Measurements from ENCODE around the gene NOS1AP.

NOS1AP gene

GRCh38 chr1:162088281-162088969 lies 18.9 kb downstream of the NOS1AP start:
- H3K4me1 Mint-ChIP-seq, result no peaks in the 10 kb centered on the region
- no peak overlapping the region for H3K27ac Mint-ChIP-seq
- peaks cover 40 to 44% of the 10 kb centered on the region in 2 donors for H3K27me3 Mint-ChIP-seq
- no peak overlapping the region for H3K4me3 Mint-ChIP-seq
- DNase-seq (no peak), ATAC-seq (replicated peaks) (no peak)
- peaks cover 4 to 5% of the 10 kb centered on the region in 2 donors for H3K9me3 Mint-ChIP-seq
- H3K36me3 Mint-ChIP-seq, result no peaks in the 10 kb centered on the region

- Mint-ChIP-seq H3K36me3 (no peaks in the 10 kb centered on the region), H3K4me1 (no peaks in the 10 kb centered on the region), H3K4me3 (no peak overlapping the region), H3K27ac (no peak overlapping the region), H3K9me3 (peaks cover 0 to 1% of the 10 kb centered on the region in 2 donors), H3K27me3 (peaks cover 38 to 40% of the 10 kb centered on the region in 2 donors)
- no peak for DNase-seq
- ATAC-seq (replicated peaks), result no peak
Measured at GRCh38 chr1:162089748-162090147, 20.3 kb downstream of the NOS1AP start.

GRCh38 chr1:162090378-162090777 lies 20.9 kb downstream of the NOS1AP start:
- peaks cover 0 to 1% of the 10 kb centered on the region in 2 donors for H3K9me3 Mint-ChIP-seq
- H3K27ac Mint-ChIP-seq, result no peak overlapping the region
- no peaks in the 10 kb centered on the region for H3K36me3 Mint-ChIP-seq
- H3K4me1 Mint-ChIP-seq, result no peaks in the 10 kb centered on the region
- ATAC-seq (replicated peaks) (no peak), DNase-seq (no peak)
- H3K4me3 Mint-ChIP-seq, result no peak overlapping the region
- peaks cover 36 to 40% of the 10 kb centered on the region in 2 donors for H3K27me3 Mint-ChIP-seq

- DNase-seq (no peak), ATAC-seq (replicated peaks) (no peak)
- H3K27me3 Mint-ChIP-seq, result peaks cover 27 to 35% of the 10 kb centered on the region in 2 donors
- no peak overlapping the region for H3K4me3 Mint-ChIP-seq
- H3K9me3 Mint-ChIP-seq, result peaks cover 0 to 1% of the 10 kb centered on the region in 2 donors
- no peaks in the 10 kb centered on the region for H3K36me3 Mint-ChIP-seq
- no peak overlapping the region for H3K27ac Mint-ChIP-seq
- no peaks in the 10 kb centered on the region for H3K4me1 Mint-ChIP-seq
Measured at GRCh38 chr1:162091681-162092524, 22.4 kb downstream of the NOS1AP start.

- Mint-ChIP-seq H3K4me1 (no peaks in the 10 kb centered on the region), H3K9me3 (peaks cover 0 to 3% of the 10 kb centered on the region in 2 donors), H3K36me3 (no peaks in the 10 kb centered on the region), H3K4me3 (no peak overlapping the region), H3K27ac (no peak overlapping the region), H3K27me3 (peaks cover 27 to 29% of the 10 kb centered on the region in 2 donors)
- ATAC-seq (replicated peaks) (no peak), DNase-seq (no peak)
Measured at GRCh38 chr1:162093095-162093494, 23.6 kb downstream of the NOS1AP start.

- H3K4me3 Mint-ChIP-seq, result no peak overlapping the region
- H3K9me3 Mint-ChIP-seq, result peaks cover 0 to 5% of the 10 kb centered on the region in 2 donors
- no peak for DNase-seq
- H3K4me1 Mint-ChIP-seq, result no peaks in the 10 kb centered on the region
- no peaks in the 10 kb centered on the region for H3K36me3 Mint-ChIP-seq
- peaks cover 23 to 28% of the 10 kb centered on the region in 2 donors for H3K27me3 Mint-ChIP-seq
- no peak overlapping the region for H3K27ac Mint-ChIP-seq
- no peak for ATAC-seq (replicated peaks)
Measured at GRCh38 chr1:162094271-162094670, 24.8 kb downstream of the NOS1AP start.

- H3K27ac Mint-ChIP-seq, result no peak overlapping the region
- H3K27me3 Mint-ChIP-seq, result peaks cover 23 to 28% of the 10 kb centered on the region in 2 donors
- H3K4me3 Mint-ChIP-seq, result no peak overlapping the region
- ATAC-seq (replicated peaks) (no peak), DNase-seq (no peak)
- no peaks in the 10 kb centered on the region for H3K36me3 Mint-ChIP-seq
- no peaks in the 10 kb centered on the region for H3K4me1 Mint-ChIP-seq
- H3K9me3 Mint-ChIP-seq, result peaks cover 0 to 4% of the 10 kb centered on the region in 2 donors
Measured at GRCh38 chr1:162094723-162095122, 25.2 kb downstream of the NOS1AP start.

- H3K27me3 Mint-ChIP-seq, result peaks cover 37 to 42% of the 10 kb centered on the region in 2 donors
- peaks cover 11 to 19% of the 10 kb centered on the region in 2 donors for H3K9me3 Mint-ChIP-seq
- H3K4me1 Mint-ChIP-seq, result no peaks in the 10 kb centered on the region
- no peak overlapping the region for H3K4me3 Mint-ChIP-seq
- H3K27ac Mint-ChIP-seq, result no peak overlapping the region
- DNase-seq (no peak), ATAC-seq (replicated peaks) (no peak)
- peaks cover 0 to 6% of the 10 kb centered on the region in 2 donors for H3K36me3 Mint-ChIP-seq
Measured at GRCh38 chr1:162107911-162108310, 38.4 kb downstream of the NOS1AP start.

GRCh38 chr1:162108426-162108825 lies 38.9 kb downstream of the NOS1AP start:
- Mint-ChIP-seq H3K9me3 (peaks cover 11 to 18% of the 10 kb centered on the region in 2 donors), H3K4me3 (no peak overlapping the region), H3K36me3 (peaks cover 0 to 6% of the 10 kb centered on the region in 2 donors), H3K27me3 (peaks cover 39 to 44% of the 10 kb centered on the region in 2 donors), H3K27ac (no peak overlapping the region), H3K4me1 (no peaks in the 10 kb centered on the region)
- DNase-seq, result no peak
- ATAC-seq (replicated peaks), result no peak

- H3K4me1 Mint-ChIP-seq, result no peaks in the 10 kb centered on the region
Measured at GRCh38 chr1:162110910-162111309, 41.4 kb downstream of the NOS1AP start.

GRCh38 chr1:162111572-162111971 lies 42.1 kb downstream of the NOS1AP start:
- Mint-ChIP-seq H3K27me3 (peaks cover 28 to 32% of the 10 kb centered on the region in 2 donors), H3K27ac (no peak overlapping the region), H3K9me3 (peaks cover 11 to 12% of the 10 kb centered on the region in 2 donors), H3K4me1 (no peaks in the 10 kb centered on the region), H3K36me3 (peaks cover 0 to 6% of the 10 kb centered on the region in 2 donors), H3K4me3 (no peak overlapping the region)
- DNase-seq, result no peak
- ATAC-seq (replicated peaks), result no peak

More at GRCh38 chr1:162110910-162111309, 41.4 kb downstream of the NOS1AP start:
- ATAC-seq (replicated peaks) (no peak), DNase-seq (no peak)
- no peak overlapping the region for H3K4me3 Mint-ChIP-seq
- peaks cover 11 to 12% of the 10 kb centered on the region in 2 donors for H3K9me3 Mint-ChIP-seq
- H3K36me3 Mint-ChIP-seq, result peaks cover 0 to 6% of the 10 kb centered on the region in 2 donors
- H3K27ac Mint-ChIP-seq, result no peak overlapping the region
- H3K27me3 Mint-ChIP-seq, result peaks cover 34 to 39% of the 10 kb centered on the region in 2 donors

GRCh38 chr1:162113419-162113818 lies 43.9 kb downstream of the NOS1AP start:
- Mint-ChIP-seq H3K27ac (no peak overlapping the region), H3K36me3 (peaks cover 0 to 6% of the 10 kb centered on the region in 2 donors), H3K4me3 (no peak overlapping the region), H3K27me3 (peaks cover 22 to 31% of the 10 kb centered on the region in 2 donors), H3K9me3 (peaks cover 8% of the 10 kb centered on the region in 2 donors), H3K4me1 (no peaks in the 10 kb centered on the region)
- DNase-seq (no peak), ATAC-seq (replicated peaks) (no peak)

- Mint-ChIP-seq H3K27ac (no peak overlapping the region), H3K4me3 (no peak overlapping the region)
- no peak for ATAC-seq (replicated peaks)
Measured at GRCh38 chr1:162117039-162117774, 47.7 kb downstream of the NOS1AP start.

GRCh38 chr1:162118063-162118462 lies 48.6 kb downstream of the NOS1AP start:
- no peaks in the 10 kb centered on the region for H3K9me3 Mint-ChIP-seq
- ATAC-seq (replicated peaks), result no peak
- no peaks in the 10 kb centered on the region for H3K4me1 Mint-ChIP-seq
- no peak overlapping the region for H3K27ac Mint-ChIP-seq
- H3K4me3 Mint-ChIP-seq, result no peak overlapping the region
- peaks cover 16 to 17% of the 10 kb centered on the region in 2 donors for H3K27me3 Mint-ChIP-seq
- H3K36me3 Mint-ChIP-seq, result no peaks in the 10 kb centered on the region
- DNase-seq, result no peak

More at GRCh38 chr1:162117039-162117774, 47.7 kb downstream of the NOS1AP start:
- H3K27me3 Mint-ChIP-seq, result peaks cover 20% of the 10 kb centered on the region in 2 donors
- H3K36me3 Mint-ChIP-seq, result no peaks in the 10 kb centered on the region
- no peak for DNase-seq
- H3K4me1 Mint-ChIP-seq, result no peaks in the 10 kb centered on the region
- H3K9me3 Mint-ChIP-seq, result no peaks in the 10 kb centered on the region
